Neural progenitor cell (in vitro differentiated cells): ENCODE results near the gene SLC35F3. TPM values are rescaled to one million over a fixed set of nuclear protein-coding genes. Genes with fewer than 3 reads are reported as not detected.

Source experiments
- DNase-seq: peaks from one replicate; pipeline ENCODE4 v3.0.0-alpha.2; 2016; ENCODE audit warnings: low spot score
- H2AFZ ChIP-seq: fragments of 200-600 bp; sonication (generic); replicated peaks from 2 replicates; pipeline ENCODE4 v1.6.1; 2016; ENCODE audit warnings: antibody characterized with exemption
- H3F3A ChIP-seq: fragments of 200-600 bp; sonication (generic); 2 replicates; pipeline ENCODE4 v1.6.1; 2016; ENCODE audit warnings: antibody characterized with exemption, low read depth
- H3K27ac ChIP-seq: fragments of 200-600 bp; sonication (generic); 2 replicates; pipeline ENCODE4 v1.5.1; 2016; ENCODE audit warnings: mild to moderate bottlenecking
- H3K27me3 ChIP-seq: fragments of 200-600 bp; sonication (generic); 2 replicates; pipeline ENCODE4 v1.6.1; 2016; ENCODE audit warnings: mild to moderate bottlenecking, moderate library complexity
- H3K36me3 ChIP-seq: fragments of 200-600 bp; sonication (generic); 2 replicates; pipeline ENCODE4 v1.5.1; 2016
- H3K4me1 ChIP-seq: fragments of 200-600 bp; sonication (generic); 2 replicates; pipeline ENCODE4 v1.6.1; 2016; ENCODE audit warnings: mixed run types
- H3K4me2 ChIP-seq: fragments of 200-600 bp; sonication (generic); 2 replicates; pipeline ENCODE4 v1.6.1; 2016
- H3K4me3 ChIP-seq: fragments of 200-600 bp; sonication (generic); 2 replicates; pipeline ENCODE4 v1.5.1; 2016
- H3K79me2 ChIP-seq: fragments of 200-600 bp; sonication (generic); 2 replicates; pipeline ENCODE4 v1.6.1; 2016; ENCODE audit warnings: low read depth
- H3K9ac ChIP-seq: fragments of 200-600 bp; sonication (generic); 2 replicates; pipeline ENCODE4 v1.6.1; 2016
- H3K9me3 ChIP-seq: fragments of 200-600 bp; sonication (generic); 2 replicates; pipeline ENCODE4 v1.5.1; 2016; ENCODE audit warnings: low read depth
- H4K20me1 ChIP-seq: fragments of 200-600 bp; sonication (generic); 2 replicates; pipeline ENCODE4 v1.6.1; 2016; ENCODE audit warnings: low read depth
- H3K27ac Mint-ChIP-seq: 3 replicates; pipeline ENCODE4 v1.8.0; 2021; ENCODE audit warnings: mixed read lengths
- H3K27me3 Mint-ChIP-seq: 2 replicates; pipeline ENCODE4 v1.8.0; 2022; ENCODE audit warnings: low read depth, mild to moderate bottlenecking, inconsistent platforms, moderate library complexity, mixed read lengths; ENCODE audit not compliant: insufficient read depth
- H3K36me3 Mint-ChIP-seq: 3 replicates; pipeline ENCODE4 v1.8.0; 2021; ENCODE audit warnings: mixed read lengths
- H3K4me1 Mint-ChIP-seq: 3 replicates; pipeline ENCODE4 v1.8.0; 2021; ENCODE audit warnings: mixed read lengths
- H3K4me3 Mint-ChIP-seq: 3 replicates; pipeline ENCODE4 v1.8.0; 2021; ENCODE audit warnings: mild to moderate bottlenecking, moderate library complexity, mixed read lengths
- H3K9me3 Mint-ChIP-seq: 3 replicates; pipeline ENCODE4 v1.8.0; 2020; ENCODE audit warnings: mixed read lengths
- CTCF ChIP-seq: fragments of 200-600 bp; sonication (generic); IDR thresholded peaks from 2 replicates; pipeline ENCODE4 v1.5.1; 2017; ENCODE audit warnings: antibody characterized with exemption, mild to moderate bottlenecking
- EZH2 ChIP-seq: fragments of 200-600 bp; sonication (generic); IDR thresholded peaks from 2 replicates; pipeline ENCODE4 v1.6.1; 2017; ENCODE audit warnings: antibody characterized with exemption, mild to moderate bottlenecking, moderate library complexity
- EZH2phosphoT487 ChIP-seq: fragments of 200-600 bp; sonication (generic); IDR thresholded peaks from 2 replicates; pipeline ENCODE4 v1.6.1; 2017; ENCODE audit warnings: antibody characterized with exemption
- total RNA-seq: library from RNA; depleted of rRNA; stranded (reverse); fragments of >200 nt; gene quantifications from 2 replicates; pipeline ENCODE4 v1.2.3, GENCODE V29; 2015; ENCODE audit warnings: low replicate concordance

The SLC35F3 gene
- total RNA-seq, 1 donor from 2014 or later, result 0.79 TPM

- no peaks in the 10 kb centered on the region for H3K4me1 ChIP-seq
- H3K4me1 Mint-ChIP-seq, result no peaks in the 10 kb centered on the region
- DNase-seq, result no peak
- H3K79me2 ChIP-seq, result no peaks in the 10 kb centered on the region
- no peaks in the 10 kb centered on the region for H3K36me3 Mint-ChIP-seq
- H3K4me2 ChIP-seq, result no peak overlapping the region
- H3K4me3 Mint-ChIP-seq, result no peak overlapping the region
- peaks cover 2% of the 10 kb centered on the region for H3K27me3 Mint-ChIP-seq
- TF ChIP-seq CTCF (no peak), EZH2phosphoT487 (no peak), EZH2 (no peak)
- H3K9ac ChIP-seq, result no peak overlapping the region
- peaks cover 6% of the 10 kb centered on the region for H3K9me3 Mint-ChIP-seq
- no peak overlapping the region for H3K27ac Mint-ChIP-seq
- H3K27me3 ChIP-seq, result no peaks in the 10 kb centered on the region
- H2AFZ ChIP-seq, result no peak overlapping the region
- no peak overlapping the region for H3K27ac ChIP-seq
- no peaks in the 10 kb centered on the region for H3F3A ChIP-seq
- no peak overlapping the region for H3K4me3 ChIP-seq
- no peaks in the 10 kb centered on the region for H4K20me1 ChIP-seq
- no peaks in the 10 kb centered on the region for H3K36me3 ChIP-seq
- H3K9me3 ChIP-seq, result no peaks in the 10 kb centered on the region
Measured at GRCh38 chr1:234200566-234200965, 296.1 kb downstream of the SLC35F3 start.

- Histone ChIP-seq H3K79me2 (no peaks in the 10 kb centered on the region), H3K9me3 (no peaks in the 10 kb centered on the region), H4K20me1 (no peaks in the 10 kb centered on the region), H3K9ac (no peak overlapping the region), H3K4me1 (no peaks in the 10 kb centered on the region), H3K36me3 (no peaks in the 10 kb centered on the region), H2AFZ (no peak overlapping the region), H3K27ac (no peak overlapping the region), H3K4me3 (no peak overlapping the region), H3K4me2 (no peak overlapping the region), H3K27me3 (no peaks in the 10 kb centered on the region), H3F3A (no peaks in the 10 kb centered on the region)
- Mint-ChIP-seq H3K36me3 (no peaks in the 10 kb centered on the region), H3K27ac (no peak overlapping the region), H3K4me1 (no peaks in the 10 kb centered on the region), H3K4me3 (no peak overlapping the region), H3K27me3 (peaks cover 6% of the 10 kb centered on the region), H3K9me3 (peaks cover 6% of the 10 kb centered on the region)
- no peak for TF ChIP-seq EZH2phosphoT487
- TF ChIP-seq CTCF, result no peak
- TF ChIP-seq EZH2, result no peak
- no peak for DNase-seq
Measured at GRCh38 chr1:234201600-234201999, 297.1 kb downstream of the SLC35F3 start.

- H3K4me1 Mint-ChIP-seq, result no peaks in the 10 kb centered on the region
- Histone ChIP-seq H3K79me2 (no peaks in the 10 kb centered on the region), H3K9me3 (no peaks in the 10 kb centered on the region), H3K9ac (no peak overlapping the region), H3F3A (no peaks in the 10 kb centered on the region), H3K36me3 (no peaks in the 10 kb centered on the region), H3K27ac (no peak overlapping the region), H3K4me3 (no peak overlapping the region), H3K27me3 (no peaks in the 10 kb centered on the region), H3K4me2 (no peak overlapping the region), H3K4me1 (no peaks in the 10 kb centered on the region), H2AFZ (no peak overlapping the region), H4K20me1 (no peaks in the 10 kb centered on the region)
- H3K36me3 Mint-ChIP-seq, result no peaks in the 10 kb centered on the region
- no peak for TF ChIP-seq EZH2
- TF ChIP-seq EZH2phosphoT487, result no peak
- TF ChIP-seq CTCF, result no peak
- peaks cover 3% of the 10 kb centered on the region for H3K9me3 Mint-ChIP-seq
- no peak overlapping the region for H3K27ac Mint-ChIP-seq
- DNase-seq, result no peak
- H3K27me3 Mint-ChIP-seq, result peaks cover 6% of the 10 kb centered on the region
- H3K4me3 Mint-ChIP-seq, result no peak overlapping the region
Measured at GRCh38 chr1:234205966-234206365, 301.5 kb downstream of the SLC35F3 start.
